Vagina (tissue), 2 donors: ENCODE data around the gene C2orf68.

Experiments
- POLR2A ChIP-seq, 2 donors: fragments of 450-650 bp; IDR thresholded peaks; one replicate each; pipeline ENCODE4 v1.6.1; 2017; ENCODE audit warnings: antibody characterized with exemption in 2 of 2, mild to moderate bottlenecking in 2 of 2, moderate library complexity in 2 of 2
- POLR2AphosphoS5 ChIP-seq, 2 donors: sonication (generic); formaldehyde crosslinking; IDR thresholded peaks; one replicate each; pipeline ENCODE4 v1.9.0; 2017; ENCODE audit warnings: antibody characterized with exemption in 2 of 2, mild to moderate bottlenecking in 2 of 2, low read depth in 1 of 2; ENCODE audit not compliant: insufficient read depth in 1 of 2
- TF ChIP-seq, protein P1 (sequence below), 3 experiments: fragments of 450-650 bp in 2 of 3; fragments of 200-600 bp in 1 of 3; sonication (generic) in 1 of 3; IDR thresholded peaks; one replicate each; pipeline ENCODE4 v1.5.1; 2017 to 2019; ENCODE audit warnings: antibody characterized with exemption in 3 of 3, mild to moderate bottlenecking in 2 of 3, moderate library complexity in 2 of 3

DNA sequence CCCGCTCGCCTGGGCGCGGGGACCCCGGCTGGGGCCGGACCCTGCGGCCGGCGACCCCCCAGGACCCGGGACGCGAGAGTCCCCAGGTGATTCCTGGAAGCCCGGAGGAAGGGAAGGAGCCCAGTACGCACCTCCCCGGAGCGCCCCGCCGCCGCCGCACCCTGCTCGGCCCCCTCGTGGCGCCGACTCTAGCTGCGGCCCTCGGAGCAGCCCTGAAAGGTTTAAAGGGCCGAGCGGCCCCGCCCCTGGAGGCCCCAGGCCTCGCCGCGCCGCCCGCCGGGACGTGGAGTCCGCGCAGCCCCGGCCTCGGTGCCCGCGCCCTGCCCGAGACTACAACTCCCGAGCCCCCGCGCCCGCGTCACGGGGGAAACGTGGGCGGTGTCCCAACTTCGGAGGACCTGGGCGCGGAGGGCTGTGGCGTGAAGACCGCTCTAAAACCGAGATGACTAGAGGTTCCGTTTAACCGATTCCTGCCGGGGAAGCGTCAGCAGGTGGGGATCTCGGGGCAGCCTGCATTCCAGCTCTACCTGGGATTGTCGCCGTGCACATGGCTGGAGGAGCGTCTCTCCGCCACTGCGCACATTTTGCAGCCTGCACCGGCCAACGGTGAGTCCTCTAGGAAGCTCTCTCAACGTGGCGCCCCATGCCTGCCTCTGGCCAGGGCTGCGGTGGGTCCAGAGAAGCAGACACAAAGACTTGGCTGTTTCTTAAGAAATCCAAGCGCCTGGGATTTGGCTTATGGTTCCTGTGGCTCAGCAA is 9.2 kb downstream of the C2orf68 start, which contains the start of gene TMEM150A:
- TF ChIP-seq, protein P1, sequence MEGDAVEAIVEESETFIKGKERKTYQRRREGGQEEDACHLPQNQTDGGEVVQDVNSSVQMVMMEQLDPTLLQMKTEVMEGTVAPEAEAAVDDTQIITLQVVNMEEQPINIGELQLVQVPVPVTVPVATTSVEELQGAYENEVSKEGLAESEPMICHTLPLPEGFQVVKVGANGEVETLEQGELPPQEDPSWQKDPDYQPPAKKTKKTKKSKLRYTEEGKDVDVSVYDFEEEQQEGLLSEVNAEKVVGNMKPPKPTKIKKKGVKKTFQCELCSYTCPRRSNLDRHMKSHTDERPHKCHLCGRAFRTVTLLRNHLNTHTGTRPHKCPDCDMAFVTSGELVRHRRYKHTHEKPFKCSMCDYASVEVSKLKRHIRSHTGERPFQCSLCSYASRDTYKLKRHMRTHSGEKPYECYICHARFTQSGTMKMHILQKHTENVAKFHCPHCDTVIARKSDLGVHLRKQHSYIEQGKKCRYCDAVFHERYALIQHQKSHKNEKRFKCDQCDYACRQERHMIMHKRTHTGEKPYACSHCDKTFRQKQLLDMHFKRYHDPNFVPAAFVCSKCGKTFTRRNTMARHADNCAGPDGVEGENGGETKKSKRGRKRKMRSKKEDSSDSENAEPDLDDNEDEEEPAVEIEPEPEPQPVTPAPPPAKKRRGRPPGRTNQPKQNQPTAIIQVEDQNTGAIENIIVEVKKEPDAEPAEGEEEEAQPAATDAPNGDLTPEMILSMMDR (IDR thresholded peaks at IDR 0.05): peak in 2 of 3 experiments; percentile 25 to 56
- TF ChIP-seq POLR2A (IDR thresholded peaks at IDR 0.05): peak in 1 of 2 donors; percentile 77
- peak in 1 of 2 donors; percentile 85 for TF ChIP-seq POLR2AphosphoS5 (IDR thresholded peaks at IDR 0.05; ENCODE audit: insufficient read depth in 1 of 2, low read depth in 1 of 2)
